Mesothelial cell of epicardium (in vitro differentiated cells): ENCODE measurements around the gene CRB3. TPM values are rescaled to one million over a fixed set of nuclear protein-coding genes. Genes with fewer than 3 reads are reported as not detected.
"Not testable (repeated sequence)": the region's sequence is repeated elsewhere in the genome, so short reads cannot be mapped to it uniquely, and the experiment has no call there.

Experiments used
- DNase-seq, 2 experiments: peaks; one replicate each; pipeline ENCODE4 v3.0.0; 2021; ENCODE audit warnings: low spot score in 2 of 2; ENCODE audit not compliant: unreplicated experiment in 2 of 2
- H3K27ac Mint-ChIP-seq: 2 replicates; pipeline ENCODE4 v1.8.0; 2021; ENCODE audit warnings: mixed read lengths
- H3K27me3 Mint-ChIP-seq: 2 replicates; pipeline ENCODE4 v1.8.0; 2021; ENCODE audit warnings: low read depth, mixed read lengths
- H3K36me3 Mint-ChIP-seq: 2 replicates; pipeline ENCODE4 v1.8.0; 2021; ENCODE audit warnings: mixed read lengths
- H3K4me1 Mint-ChIP-seq: 2 replicates; pipeline ENCODE4 v1.8.0; 2021; ENCODE audit warnings: mixed read lengths
- H3K4me3 Mint-ChIP-seq: 2 replicates; pipeline ENCODE4 v1.8.0; 2021; ENCODE audit warnings: mild to moderate bottlenecking, moderate library complexity, mixed read lengths
- H3K9me3 Mint-ChIP-seq: 2 replicates; pipeline ENCODE4 v1.8.0; 2021; ENCODE audit warnings: mixed read lengths
- CTCF ChIP-seq: fragments of 200-600 bp; sonication (generic); IDR thresholded peaks from one replicate; pipeline ENCODE4 v1.5.0; 2021; ENCODE audit warnings: antibody characterized with exemption; ENCODE audit not compliant: unreplicated experiment
- total RNA-seq: library from RNA; stranded (reverse); gene quantifications from 3 replicates; pipeline ENCODE4 v1.2.1, GENCODE V29; 2021

CRB3 gene
- total RNA-seq, 1 donor from 2014 or later = 20.6 TPM

GRCh38 chr19:6424939-6425731 is 38.9 kb upstream of the CRB3 start:
- peaks cover 19% of the 10 kb centered on the region for H3K4me1 Mint-ChIP-seq
- peaks cover 5% of the 10 kb centered on the region for H3K36me3 Mint-ChIP-seq
- peak; percentile 97 to 98 for DNase-seq
- peaks cover 8% of the 10 kb centered on the region for H3K27me3 Mint-ChIP-seq
- peak overlapping the region; percentile 83 for H3K27ac Mint-ChIP-seq
- peak overlapping the region; percentile 71 for H3K4me3 Mint-ChIP-seq
- H3K9me3 Mint-ChIP-seq = no peaks in the 10 kb centered on the region
- no peak for TF ChIP-seq CTCF

- peak overlapping the region; percentile 83 for H3K27ac Mint-ChIP-seq
- peaks cover 16% of the 10 kb centered on the region for H3K4me1 Mint-ChIP-seq
- peaks cover 14% of the 10 kb centered on the region for H3K27me3 Mint-ChIP-seq
- no peak for DNase-seq
- H3K9me3 Mint-ChIP-seq = no peaks in the 10 kb centered on the region
- peaks cover 3% of the 10 kb centered on the region for H3K36me3 Mint-ChIP-seq
- H3K4me3 Mint-ChIP-seq = peak overlapping the region; percentile 26
- no peak for TF ChIP-seq CTCF
Measured at GRCh38 chr19:6425732-6426620, 38.1 kb upstream of the CRB3 start.

GRCh38 chr19:6427131-6427530 is 36.9 kb upstream of the CRB3 start:
- H3K4me3 Mint-ChIP-seq = no peak overlapping the region
- H3K36me3 Mint-ChIP-seq = peaks cover 3% of the 10 kb centered on the region
- peaks cover 20% of the 10 kb centered on the region for H3K27me3 Mint-ChIP-seq
- H3K27ac Mint-ChIP-seq = no peak overlapping the region
- no peak for DNase-seq
- peaks cover 13% of the 10 kb centered on the region for H3K4me1 Mint-ChIP-seq
- TF ChIP-seq CTCF = no peak
- no peaks in the 10 kb centered on the region for H3K9me3 Mint-ChIP-seq

- H3K4me3 Mint-ChIP-seq, DNase-seq, H3K9me3 Mint-ChIP-seq, H3K27ac Mint-ChIP-seq, H3K36me3 Mint-ChIP-seq, H3K4me1 Mint-ChIP-seq: not testable (repeated sequence)
- H3K27me3 Mint-ChIP-seq = peaks cover 21% of the 10 kb centered on the region
Measured at GRCh38 chr19:6428692-6429418, 35.2 kb upstream of the CRB3 start.

GRCh38 chr19:6429419-6430221 is 34.5 kb upstream of the CRB3 start:
- no peak for DNase-seq
- no peak for TF ChIP-seq CTCF
- Mint-ChIP-seq H3K27me3 (peaks cover 21% of the 10 kb centered on the region), H3K4me3 (no peak overlapping the region), H3K27ac (no peak overlapping the region), H3K9me3 (no peaks in the 10 kb centered on the region), H3K4me1 (no peaks in the 10 kb centered on the region), H3K36me3 (peaks cover 3% of the 10 kb centered on the region)
